Nephron progenitor cell (in vitro differentiated cells): Measurements from ENCODE around the gene KIF6.

Source experiments
- DNase-seq: peaks from one replicate; pipeline ENCODE4 v3.0.0; 2021
- H3K27ac Mint-ChIP-seq: 2 replicates; pipeline ENCODE4 v1.8.0; 2021; ENCODE audit warnings: mild to moderate bottlenecking, moderate library complexity, mixed read lengths
- H3K27me3 Mint-ChIP-seq: 2 replicates; pipeline ENCODE4 v1.8.0; 2021; ENCODE audit warnings: mild to moderate bottlenecking, low read depth, mixed read lengths; ENCODE audit not compliant: poor library complexity
- H3K36me3 Mint-ChIP-seq: 2 replicates; pipeline ENCODE4 v1.8.0; 2021; ENCODE audit warnings: low read depth, mixed read lengths
- H3K4me1 Mint-ChIP-seq: 2 replicates; pipeline ENCODE4 v1.8.0; 2021; ENCODE audit warnings: mixed read lengths
- H3K4me3 Mint-ChIP-seq: 2 replicates; pipeline ENCODE4 v1.8.0; 2021; ENCODE audit warnings: mild to moderate bottlenecking, moderate library complexity, mixed read lengths
- H3K9me3 Mint-ChIP-seq: 2 replicates; pipeline ENCODE4 v1.8.0; 2021; ENCODE audit warnings: mild to moderate bottlenecking, moderate library complexity, mixed read lengths
- CTCF ChIP-seq: fragments of 200-600 bp; sonication (generic); IDR thresholded peaks from 2 replicates; pipeline ENCODE4 v1.5.0; 2021; ENCODE audit warnings: antibody characterized with exemption

The KIF6 gene

GRCh38 chr6:39702265-39702664 is 22.9 kb downstream of the KIF6 start:
- no peak overlapping the region for H3K4me3 Mint-ChIP-seq
- H3K36me3 Mint-ChIP-seq, result no peaks in the 10 kb centered on the region
- H3K4me1 Mint-ChIP-seq, result no peaks in the 10 kb centered on the region
- no peak for DNase-seq
- no peak for TF ChIP-seq CTCF
- H3K27me3 Mint-ChIP-seq, result no peaks in the 10 kb centered on the region
- H3K27ac Mint-ChIP-seq, result no peak overlapping the region
- no peaks in the 10 kb centered on the region for H3K9me3 Mint-ChIP-seq

DNA sequence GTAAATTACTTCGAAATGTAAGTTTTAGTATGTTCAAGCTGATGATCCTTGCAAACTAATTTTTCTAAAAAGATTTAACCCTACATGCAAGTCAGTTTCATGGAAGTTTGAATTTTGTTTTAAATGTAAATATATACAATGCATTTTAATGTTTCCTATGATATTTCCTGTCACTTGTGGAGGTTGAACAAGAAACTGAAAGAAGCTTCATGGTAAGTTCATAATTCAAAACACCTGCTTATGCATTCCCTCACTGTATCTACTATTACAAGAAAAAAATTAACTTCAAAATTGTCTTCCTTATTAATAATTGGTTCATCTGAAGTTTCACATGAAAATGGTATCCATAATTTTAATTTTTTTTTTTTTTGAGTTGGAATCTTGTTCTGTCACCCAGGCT is 24.8 kb downstream of the KIF6 start:
- TF ChIP-seq CTCF, result no peak
- Mint-ChIP-seq H3K27me3 (no peaks in the 10 kb centered on the region), H3K4me1 (no peaks in the 10 kb centered on the region), H3K36me3 (no peaks in the 10 kb centered on the region), H3K27ac (no peak overlapping the region), H3K4me3 (no peak overlapping the region), H3K9me3 (no peaks in the 10 kb centered on the region)
- DNase-seq, result no peak

DNA sequence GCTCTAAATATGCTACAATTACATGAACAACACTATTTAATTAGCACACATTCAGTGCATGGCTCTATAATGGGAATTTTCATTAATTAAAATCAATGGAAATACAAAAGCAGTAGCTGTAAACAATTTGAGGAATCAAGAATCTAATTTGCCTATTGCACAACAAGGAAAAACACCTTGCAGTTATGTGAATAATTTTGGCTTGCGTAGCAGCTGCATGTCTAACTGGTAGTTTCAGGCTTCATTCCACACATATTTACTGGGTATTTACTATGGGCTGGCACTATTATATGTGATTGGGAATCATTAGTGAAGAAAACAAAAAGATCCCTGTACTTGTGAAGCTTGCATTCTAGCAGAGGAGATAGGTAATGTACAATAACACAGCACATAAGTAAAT is 26.4 kb downstream of the KIF6 start:
- Mint-ChIP-seq H3K27me3 (no peaks in the 10 kb centered on the region), H3K9me3 (no peaks in the 10 kb centered on the region), H3K27ac (no peak overlapping the region), H3K4me1 (no peaks in the 10 kb centered on the region), H3K36me3 (no peaks in the 10 kb centered on the region), H3K4me3 (no peak overlapping the region)
- TF ChIP-seq CTCF, result no peak
- no peak for DNase-seq

GRCh38 chr6:39696986-39697788 is 28.0 kb downstream of the KIF6 start:
- Mint-ChIP-seq H3K4me1 (peaks cover 1% of the 10 kb centered on the region), H3K27ac (peak overlapping the region; percentile 34), H3K9me3 (no peaks in the 10 kb centered on the region), H3K4me3 (no peak overlapping the region), H3K27me3 (no peaks in the 10 kb centered on the region), H3K36me3 (no peaks in the 10 kb centered on the region)
- no peak for TF ChIP-seq CTCF
- DNase-seq, result no peak

GRCh38 chr6:39695447-39695846 is 29.8 kb downstream of the KIF6 start:
- H3K4me1 Mint-ChIP-seq, result peaks cover 8% of the 10 kb centered on the region
- no peak for DNase-seq
- no peaks in the 10 kb centered on the region for H3K36me3 Mint-ChIP-seq
- TF ChIP-seq CTCF, result no peak
- no peaks in the 10 kb centered on the region for H3K9me3 Mint-ChIP-seq
- H3K27me3 Mint-ChIP-seq, result peaks cover 2% of the 10 kb centered on the region
- H3K4me3 Mint-ChIP-seq, result no peak overlapping the region
- no peak overlapping the region for H3K27ac Mint-ChIP-seq

DNA sequence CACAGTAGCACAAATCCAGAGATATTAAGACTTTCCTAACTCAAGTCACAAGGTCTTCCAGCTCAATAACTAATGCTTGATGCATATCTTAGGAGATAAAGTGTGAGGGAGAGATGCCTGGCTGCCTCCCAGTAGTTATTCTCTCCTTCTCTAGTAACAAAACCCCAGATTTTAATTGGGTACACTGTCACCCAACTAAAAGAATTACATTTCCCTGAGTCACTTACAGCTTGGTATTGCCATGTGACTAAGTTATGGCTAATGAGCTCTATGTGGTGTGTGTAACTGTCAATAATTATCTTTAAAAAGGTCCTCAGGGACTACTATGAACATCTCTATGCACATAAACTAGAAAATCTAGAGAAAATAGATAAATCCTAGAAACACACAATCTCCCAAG is 32.0 kb downstream of the KIF6 start:
- Mint-ChIP-seq H3K9me3 (no peaks in the 10 kb centered on the region), H3K4me3 (no peak overlapping the region), H3K27me3 (peaks cover 4% of the 10 kb centered on the region), H3K4me1 (peaks cover 12% of the 10 kb centered on the region), H3K36me3 (no peaks in the 10 kb centered on the region), H3K27ac (no peak overlapping the region)
- no peak for DNase-seq
- no peak for TF ChIP-seq CTCF
